GM19324 (cell line): ENCODE results near the gene TGFB1.
"Not testable (repeated sequence)": the region's sequence is repeated elsewhere in the genome, so short reads cannot be mapped to it uniquely, and the experiment has no call there.

Experiments
- ATAC-seq: cut with Tn5 transposase; IDR thresholded peaks from one replicate; pipeline ENCODE4 v1.9.1; 2021; ENCODE audit warnings: mild to moderate bottlenecking, moderate library complexity; ENCODE audit not compliant: unreplicated experiment, low FRiP score

Gene TGFB1

GRCh38 chr19:41304706-41305483 lies 48.8 kb downstream of the TGFB1 start:
- no peak for ATAC-seq

GRCh38 chr19:41303954-41304353 lies 49.8 kb downstream of the TGFB1 start:
- ATAC-seq = no peak

- ATAC-seq = no peak
Observed at GRCh38 chr19:41302624-41303351, 50.9 kb downstream of the TGFB1 start.

- ATAC-seq = no peak
Observed at GRCh38 chr19:41300555-41300954, 53.2 kb downstream of the TGFB1 start.

GRCh38 chr19:41299755-41300089 lies 54.0 kb downstream of the TGFB1 start:
- ATAC-seq = no peak

- no peak for ATAC-seq
Observed at GRCh38 chr19:41299046-41299754, 54.5 kb downstream of the TGFB1 start.

GRCh38 chr19:41298348-41298964 lies 55.3 kb downstream of the TGFB1 start:
- ATAC-seq = no peak

- ATAC-seq = peak; percentile 79
Observed at GRCh38 chr19:41297628-41298347, 55.9 kb downstream of the TGFB1 start.

GRCh38 chr19:41296433-41296871 lies 57.3 kb downstream of the TGFB1 start:
- no peak for ATAC-seq

GRCh38 chr19:41295499-41295898 lies 58.2 kb downstream of the TGFB1 start:
- ATAC-seq = no peak

- ATAC-seq = no peak
Observed at GRCh38 chr19:41294393-41294792, 59.3 kb downstream of the TGFB1 start.

GRCh38 chr19:41289814-41290213 lies 63.9 kb downstream of the TGFB1 start:
- not testable (repeated sequence) for ATAC-seq

GRCh38 chr19:41288673-41289530 lies 64.8 kb downstream of the TGFB1 start:
- ATAC-seq = no peak
